MM.1S (cell line): ENCODE data around the gene COLGALT1.

ENCODE experiments used
- DNase-seq: peaks from one replicate; pipeline ENCODE4 v3.0.0-alpha.2; 2015
- H2AFZ ChIP-seq: fragments of 300-600 bp; sonication (generic); 2 replicates; pipeline ENCODE4 v1.6.0; 2016; ENCODE audit warnings: antibody characterized with exemption, low read length
- H3F3A ChIP-seq: fragments of 300-600 bp; sonication (generic); 2 replicates; pipeline ENCODE4 v1.6.1; 2016; ENCODE audit warnings: mild to moderate bottlenecking, antibody characterized with exemption, low read length, moderate library complexity, mixed read lengths; ENCODE audit not compliant: insufficient read depth
- H3K27ac ChIP-seq: fragments of 300-600 bp; sonication (generic); 2 replicates; pipeline ENCODE4 v1.5.1; 2016; ENCODE audit warnings: mild to moderate bottlenecking, low read length
- H3K27me3 ChIP-seq: fragments of 300-600 bp; sonication (generic); replicated peaks from 2 replicates; pipeline ENCODE4 v1.6.0; 2016; ENCODE audit warnings: low read length; ENCODE audit not compliant: insufficient read depth
- H3K36me3 ChIP-seq: fragments of 300-600 bp; sonication (generic); replicated peaks from 2 replicates; pipeline ENCODE4 v1.6.1; 2016; ENCODE audit warnings: mild to moderate bottlenecking, low read length, mixed read lengths; ENCODE audit not compliant: insufficient read depth
- H3K4me1 ChIP-seq: fragments of 300-600 bp; sonication (generic); 2 replicates; pipeline ENCODE4 v1.6.1; 2016; ENCODE audit warnings: low read length, mixed read lengths
- H3K4me2 ChIP-seq: fragments of 300-600 bp; sonication (generic); 2 replicates; pipeline ENCODE4 v1.6.0; 2016; ENCODE audit warnings: low read depth, low read length
- H3K4me3 ChIP-seq: fragments of 300-600 bp; sonication (generic); 2 replicates; pipeline ENCODE4 v1.5.1; 2016; ENCODE audit warnings: low read length, mixed read lengths
- H3K79me2 ChIP-seq: fragments of 300-600 bp; sonication (generic); 2 replicates; pipeline ENCODE4 v1.6.1; 2016; ENCODE audit warnings: mixed run types, low read length, mixed read lengths
- H3K9ac ChIP-seq: fragments of 300-600 bp; sonication (generic); 2 replicates; pipeline ENCODE4 v1.6.1; 2016; ENCODE audit warnings: low read length, mixed read lengths
- H3K9me2 ChIP-seq: fragments of 300-600 bp; sonication (generic); replicated peaks from 2 replicates; pipeline ENCODE4 v1.6.1; 2016; ENCODE audit warnings: mild to moderate bottlenecking, low read length, mixed read lengths; ENCODE audit not compliant: insufficient read depth
- H3K9me3 ChIP-seq: fragments of 300-600 bp; sonication (generic); replicated peaks from 2 replicates; pipeline ENCODE4 v1.6.1; 2016; ENCODE audit warnings: mild to moderate bottlenecking, low read length, mixed read lengths; ENCODE audit not compliant: insufficient read depth
- H4K20me1 ChIP-seq: fragments of 300-600 bp; sonication (generic); 2 replicates; pipeline ENCODE4 v1.6.1; 2016; ENCODE audit warnings: mild to moderate bottlenecking, low read length, moderate library complexity, mixed read lengths; ENCODE audit not compliant: insufficient read depth
- EZH2 ChIP-seq: fragments of 300-600 bp; sonication (generic); optimal IDR thresholded peaks from 2 replicates; pipeline ENCODE3; 2017; ENCODE audit warnings: low read depth, mild to moderate bottlenecking, antibody characterized with exemption, low read length, mixed read lengths
- EZH2phosphoT487 ChIP-seq: fragments of 300-600 bp; sonication (generic); IDR thresholded peaks from 2 replicates; pipeline ENCODE4 v1.6.1; 2018; ENCODE audit warnings: antibody characterized with exemption, low read length
- TF ChIP-seq, protein P1 (sequence below): fragments of 300-600 bp; sonication (generic); IDR thresholded peaks from 2 replicates; pipeline ENCODE4 v1.5.1; 2016; ENCODE audit warnings: antibody characterized with exemption, low read length, mixed read lengths

The COLGALT1 gene

DNA sequence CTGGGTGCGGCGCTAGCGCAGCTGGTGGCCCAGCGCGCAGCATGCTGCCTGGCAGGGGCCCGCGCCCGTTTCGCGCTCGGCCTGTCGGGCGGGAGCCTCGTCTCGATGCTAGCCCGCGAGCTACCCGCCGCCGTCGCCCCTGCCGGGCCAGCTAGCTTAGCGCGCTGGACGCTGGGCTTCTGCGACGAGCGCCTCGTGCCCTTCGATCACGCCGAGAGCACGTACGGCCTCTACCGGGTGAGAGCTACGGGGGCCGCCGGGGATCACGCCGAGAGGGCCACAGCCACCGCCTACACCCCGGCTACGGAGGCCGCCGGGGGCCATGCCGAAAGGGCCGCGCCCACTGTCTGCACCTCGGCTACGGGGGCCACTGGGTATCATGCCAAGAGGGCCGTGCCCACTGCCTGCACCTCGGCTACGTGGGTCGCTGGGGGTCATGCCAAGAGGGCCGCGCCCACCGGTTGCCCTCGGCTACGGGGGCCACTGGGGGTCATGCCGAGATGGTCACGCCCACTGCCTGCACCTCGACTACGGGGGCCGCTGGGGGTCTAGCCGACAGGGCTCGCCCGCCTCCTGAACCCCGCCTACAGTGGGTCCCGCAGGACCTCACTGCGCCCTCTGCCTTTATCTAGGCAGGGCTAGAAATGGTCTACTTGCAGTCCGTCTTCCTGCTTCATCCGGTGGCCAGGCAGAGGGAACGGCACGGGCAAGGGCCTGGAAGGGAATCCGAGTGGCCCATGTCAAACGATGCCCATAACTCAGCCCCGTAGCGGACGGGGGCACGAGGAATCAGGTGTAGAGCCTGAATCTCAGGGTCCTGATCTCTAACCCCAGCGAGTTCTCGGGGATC lies 43.5 kb upstream of the COLGALT1 start:
- Histone ChIP-seq H3K4me1 (0 out of 2 replicates have a peak, but pooled peaks cover 4% of the 10 kb centered on the region), H3K9ac (peak overlapping the region; percentile 94), H3K4me2 (peak overlapping the region; percentile 91), H3K9me3 (no peaks in the 10 kb centered on the region), H3K79me2 (peaks cover 13% of the 10 kb centered on the region), H3K4me3 (peak overlapping the region; percentile 90), H4K20me1 (no peaks in the 10 kb centered on the region), H3K36me3 (no peaks in the 10 kb centered on the region), H3K27me3 (no peaks in the 10 kb centered on the region), H3F3A (peaks cover 4% of the 10 kb centered on the region; the same call in 1 of the 2 replicates), H3K27ac (peak overlapping the region; percentile 63; the same call in 1 of the 2 replicates), H3K9me2 (no peaks in the 10 kb centered on the region), H2AFZ (peak overlapping the region; percentile 92)
- no peak for TF ChIP-seq EZH2
- peak; percentile 56 for DNase-seq

DNA sequence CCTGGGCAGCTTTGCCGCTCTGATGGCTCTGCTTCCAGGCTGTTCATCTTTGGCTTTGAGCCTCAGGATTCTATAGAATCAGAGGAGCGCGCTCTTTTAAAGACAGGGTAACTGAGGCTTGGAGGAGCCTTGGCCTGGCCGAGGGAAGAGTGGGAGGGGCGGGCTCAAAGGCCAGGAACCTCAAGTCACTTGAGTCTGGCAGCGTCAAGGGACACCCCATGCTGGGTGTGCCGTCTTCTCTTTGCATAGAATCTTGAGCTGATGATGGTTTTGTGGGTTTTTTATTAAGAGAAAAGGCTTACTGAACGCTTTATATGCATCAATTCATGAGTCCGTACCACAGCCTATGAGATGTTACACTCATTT lies 42.9 kb upstream of the COLGALT1 start:
- Histone ChIP-seq H3K36me3 (no peaks in the 10 kb centered on the region), H3K79me2 (peaks cover 13% of the 10 kb centered on the region), H3K27ac (no peak overlapping the region), H3K27me3 (0 out of 2 replicates have a peak, but pooled peaks cover 3% of the 10 kb centered on the region), H3F3A (peaks cover 4% of the 10 kb centered on the region; the same call in 1 of the 2 replicates), H4K20me1 (no peaks in the 10 kb centered on the region), H2AFZ (no peak overlapping the region), H3K4me2 (peak overlapping the region; percentile 91; the same call in 1 of the 2 replicates), H3K9me2 (no peaks in the 10 kb centered on the region), H3K9me3 (no peaks in the 10 kb centered on the region), H3K4me3 (peak overlapping the region; percentile 90), H3K4me1 (0 out of 2 replicates have a peak, but pooled peaks cover 4% of the 10 kb centered on the region), H3K9ac (no peak overlapping the region)
- TF ChIP-seq EZH2, result no peak
- no peak for TF ChIP-seq EZH2phosphoT487
- TF ChIP-seq, protein P1, sequence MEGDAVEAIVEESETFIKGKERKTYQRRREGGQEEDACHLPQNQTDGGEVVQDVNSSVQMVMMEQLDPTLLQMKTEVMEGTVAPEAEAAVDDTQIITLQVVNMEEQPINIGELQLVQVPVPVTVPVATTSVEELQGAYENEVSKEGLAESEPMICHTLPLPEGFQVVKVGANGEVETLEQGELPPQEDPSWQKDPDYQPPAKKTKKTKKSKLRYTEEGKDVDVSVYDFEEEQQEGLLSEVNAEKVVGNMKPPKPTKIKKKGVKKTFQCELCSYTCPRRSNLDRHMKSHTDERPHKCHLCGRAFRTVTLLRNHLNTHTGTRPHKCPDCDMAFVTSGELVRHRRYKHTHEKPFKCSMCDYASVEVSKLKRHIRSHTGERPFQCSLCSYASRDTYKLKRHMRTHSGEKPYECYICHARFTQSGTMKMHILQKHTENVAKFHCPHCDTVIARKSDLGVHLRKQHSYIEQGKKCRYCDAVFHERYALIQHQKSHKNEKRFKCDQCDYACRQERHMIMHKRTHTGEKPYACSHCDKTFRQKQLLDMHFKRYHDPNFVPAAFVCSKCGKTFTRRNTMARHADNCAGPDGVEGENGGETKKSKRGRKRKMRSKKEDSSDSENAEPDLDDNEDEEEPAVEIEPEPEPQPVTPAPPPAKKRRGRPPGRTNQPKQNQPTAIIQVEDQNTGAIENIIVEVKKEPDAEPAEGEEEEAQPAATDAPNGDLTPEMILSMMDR, result no peak
- no peak for DNase-seq

DNA sequence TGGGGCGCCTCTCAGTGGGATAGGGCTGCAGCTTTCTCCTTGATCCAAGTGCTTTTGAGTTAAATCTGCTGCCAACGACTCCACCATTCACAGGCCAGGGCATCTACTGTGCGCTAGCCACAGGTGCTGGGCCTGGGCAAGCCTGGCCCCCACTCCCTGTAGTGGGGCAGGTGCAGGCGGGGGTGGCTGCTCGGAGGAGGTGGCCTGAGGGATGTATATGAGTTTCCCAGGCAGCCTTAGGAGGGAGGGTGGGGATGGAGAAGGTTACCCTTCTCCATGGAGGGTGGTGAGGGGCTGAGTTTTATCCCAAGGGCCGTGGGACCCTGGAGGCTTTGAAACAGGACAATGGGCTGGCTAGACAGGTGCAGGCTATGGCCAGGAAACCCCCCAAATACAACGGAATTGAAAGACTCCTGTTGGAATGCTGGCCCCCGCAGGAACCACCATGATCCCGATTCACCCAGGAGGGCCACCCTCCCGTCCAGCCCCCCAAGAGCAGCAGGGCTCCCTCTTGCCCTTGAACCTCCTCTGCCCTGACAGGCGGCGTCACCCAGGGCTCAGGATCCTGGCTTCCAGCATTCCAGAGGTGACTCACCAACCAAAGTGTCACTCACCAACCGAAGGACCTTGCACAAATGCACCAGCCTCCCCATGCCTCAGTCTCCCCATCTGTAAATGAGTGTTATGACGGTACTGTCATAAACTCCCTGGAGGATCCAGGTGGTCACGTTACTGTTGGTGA lies 39.9 kb upstream of the COLGALT1 start:
- DNase-seq, result no peak
- H3F3A ChIP-seq, result peaks cover 4% of the 10 kb centered on the region; the same call in 1 of the 2 replicates
- H3K4me3 ChIP-seq, result no peak overlapping the region
- no peak overlapping the region for H2AFZ ChIP-seq
- no peaks in the 10 kb centered on the region for H3K9me3 ChIP-seq
- no peaks in the 10 kb centered on the region for H3K9me2 ChIP-seq
- 0 out of 2 replicates have a peak, but pooled peaks cover 10% of the 10 kb centered on the region for H3K27me3 ChIP-seq
- H3K9ac ChIP-seq, result no peak overlapping the region
- H3K36me3 ChIP-seq, result no peaks in the 10 kb centered on the region
- no peak overlapping the region for H3K4me2 ChIP-seq
- 0 out of 2 replicates have a peak, but pooled peaks cover 4% of the 10 kb centered on the region for H3K4me1 ChIP-seq
- H3K27ac ChIP-seq, result no peak overlapping the region
- H3K79me2 ChIP-seq, result peaks cover 2% of the 10 kb centered on the region
- TF ChIP-seq, protein P1, result no peak
- TF ChIP-seq EZH2phosphoT487 (no peak), EZH2 (no peak)
- no peaks in the 10 kb centered on the region for H4K20me1 ChIP-seq
